Measurements from ENCODE around the gene STIM2. TPM values are rescaled to one million over a fixed set of nuclear protein-coding genes. Genes with fewer than 3 reads are reported as not detected.

Gene STIM2
- total RNA-seq, 1 donor from 2014 or later: 25.8 TPM

DNA sequence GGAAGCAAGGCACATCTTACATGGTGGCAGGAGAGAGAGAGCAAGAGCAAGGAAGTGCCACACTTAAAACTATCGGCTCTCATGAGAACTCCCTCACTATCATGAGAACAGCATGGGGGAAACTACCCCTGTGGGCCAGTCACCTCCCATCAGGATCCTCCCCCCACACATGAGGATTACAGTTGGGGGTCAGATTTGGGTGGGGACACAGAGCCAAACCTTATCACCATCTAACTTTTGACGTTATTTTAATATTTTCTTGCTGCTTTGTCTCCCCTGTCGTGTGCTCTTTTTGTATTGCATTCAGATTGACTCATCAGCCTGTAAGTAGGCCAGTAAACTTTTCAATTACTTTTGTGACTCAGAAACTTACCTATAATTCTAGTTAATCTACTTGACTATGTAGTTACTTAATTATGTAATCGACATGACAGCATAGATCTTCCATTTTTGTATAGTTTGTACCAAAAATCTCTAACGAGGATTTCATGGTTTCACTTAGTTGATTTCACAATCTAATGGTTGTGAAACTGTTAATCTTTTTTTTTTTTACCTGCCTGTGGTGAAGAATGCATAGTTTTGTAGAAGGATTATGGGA, 18.3 kb downstream of the STIM2 start:
- Histone ChIP-seq H3K9me3 (ENCODE audit: low read depth) (no peaks in the 10 kb centered on the region), H4K20me1 (ENCODE audit: low read depth) (no peaks in the 10 kb centered on the region), H3K27me3 (no peaks in the 10 kb centered on the region), H3K36me3 (no peaks in the 10 kb centered on the region), H3K79me2 (ENCODE audit: low read depth) (peaks cover 57% of the 10 kb centered on the region), H3F3A (ENCODE audit: low read depth) (no peaks in the 10 kb centered on the region), H3K4me1 (no peaks in the 10 kb centered on the region), H3K4me3 (no peak overlapping the region), H3K4me2 (no peak overlapping the region), H3K9ac (no peak overlapping the region), H2AFZ (replicated peaks) (no peak overlapping the region), H3K27ac (no peak overlapping the region)
- Mint-ChIP-seq H3K4me1 (no peaks in the 10 kb centered on the region), H3K4me3 (no peak overlapping the region), H3K27ac (no peak overlapping the region), H3K27me3 (ENCODE audit: insufficient read depth, low read depth) (no peaks in the 10 kb centered on the region), H3K36me3 (peaks cover 18% of the 10 kb centered on the region), H3K9me3 (peaks cover 16% of the 10 kb centered on the region)
- DNase-seq (ENCODE audit: low spot score): no peak
- TF ChIP-seq EZH2 (IDR thresholded peaks at IDR 0.05) (no peak), EZH2phosphoT487 (IDR thresholded peaks at IDR 0.05) (no peak)
- TF ChIP-seq, protein P1, sequence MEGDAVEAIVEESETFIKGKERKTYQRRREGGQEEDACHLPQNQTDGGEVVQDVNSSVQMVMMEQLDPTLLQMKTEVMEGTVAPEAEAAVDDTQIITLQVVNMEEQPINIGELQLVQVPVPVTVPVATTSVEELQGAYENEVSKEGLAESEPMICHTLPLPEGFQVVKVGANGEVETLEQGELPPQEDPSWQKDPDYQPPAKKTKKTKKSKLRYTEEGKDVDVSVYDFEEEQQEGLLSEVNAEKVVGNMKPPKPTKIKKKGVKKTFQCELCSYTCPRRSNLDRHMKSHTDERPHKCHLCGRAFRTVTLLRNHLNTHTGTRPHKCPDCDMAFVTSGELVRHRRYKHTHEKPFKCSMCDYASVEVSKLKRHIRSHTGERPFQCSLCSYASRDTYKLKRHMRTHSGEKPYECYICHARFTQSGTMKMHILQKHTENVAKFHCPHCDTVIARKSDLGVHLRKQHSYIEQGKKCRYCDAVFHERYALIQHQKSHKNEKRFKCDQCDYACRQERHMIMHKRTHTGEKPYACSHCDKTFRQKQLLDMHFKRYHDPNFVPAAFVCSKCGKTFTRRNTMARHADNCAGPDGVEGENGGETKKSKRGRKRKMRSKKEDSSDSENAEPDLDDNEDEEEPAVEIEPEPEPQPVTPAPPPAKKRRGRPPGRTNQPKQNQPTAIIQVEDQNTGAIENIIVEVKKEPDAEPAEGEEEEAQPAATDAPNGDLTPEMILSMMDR (IDR thresholded peaks at IDR 0.05): no peak

DNA sequence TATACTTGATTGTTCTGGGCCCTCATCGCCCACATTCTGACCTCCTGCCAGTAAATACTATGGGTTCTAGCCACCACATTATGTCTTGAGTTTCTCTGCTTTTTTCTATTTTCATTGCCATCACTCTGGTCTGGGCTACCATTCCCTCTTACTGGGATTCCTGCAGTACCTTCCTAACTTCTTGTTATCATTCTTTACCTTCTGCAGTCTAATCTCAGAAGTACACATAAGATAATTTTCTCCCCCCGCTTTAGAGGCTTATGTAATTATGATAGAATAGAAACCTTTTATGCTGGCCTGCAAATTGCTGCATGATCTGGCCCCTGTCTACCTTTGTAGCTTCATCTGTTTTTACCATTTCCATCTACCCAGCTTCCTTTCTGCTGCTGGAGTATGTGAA, 19.2 kb downstream of the STIM2 start:
- DNase-seq (ENCODE audit: low spot score): no peak

DNA sequence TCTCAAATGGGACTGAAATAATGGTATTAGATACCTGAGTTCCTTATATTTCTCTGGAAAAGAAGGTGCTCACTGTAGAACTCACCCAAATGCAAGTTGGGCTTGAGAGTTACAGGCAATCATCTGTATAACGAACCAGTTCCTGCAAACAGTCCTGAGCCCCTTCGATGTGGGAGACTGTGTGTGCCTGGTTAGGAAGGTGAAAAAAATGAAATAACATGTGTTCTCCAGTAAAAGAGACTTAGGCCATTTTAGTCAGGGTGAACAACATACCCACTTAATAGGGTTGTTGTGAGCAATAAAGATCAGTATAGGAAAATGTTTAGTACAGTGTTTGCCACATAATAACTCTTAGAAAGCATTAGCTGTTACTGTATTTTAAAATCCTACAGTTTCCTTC, 23.4 kb downstream of the STIM2 start:
- Histone ChIP-seq H3K4me1 (peaks cover 3% of the 10 kb centered on the region), H3K9ac (no peak overlapping the region), H3K36me3 (no peaks in the 10 kb centered on the region), H4K20me1 (ENCODE audit: low read depth) (no peaks in the 10 kb centered on the region), H2AFZ (replicated peaks) (no peak overlapping the region), H3K79me2 (ENCODE audit: low read depth) (peaks cover 63% of the 10 kb centered on the region), H3K9me3 (ENCODE audit: low read depth) (no peaks in the 10 kb centered on the region), H3K4me3 (no peak overlapping the region), H3K27ac (no peak overlapping the region), H3F3A (ENCODE audit: low read depth) (no peaks in the 10 kb centered on the region), H3K4me2 (no peak overlapping the region), H3K27me3 (no peaks in the 10 kb centered on the region)
- Mint-ChIP-seq H3K9me3 (peaks cover 16% of the 10 kb centered on the region), H3K27me3 (ENCODE audit: insufficient read depth, low read depth) (no peaks in the 10 kb centered on the region), H3K4me1 (no peaks in the 10 kb centered on the region), H3K36me3 (peaks cover 14% of the 10 kb centered on the region), H3K27ac (no peak overlapping the region), H3K4me3 (no peak overlapping the region)
- TF ChIP-seq, protein P1 (IDR thresholded peaks at IDR 0.05): no peak
- TF ChIP-seq EZH2 (IDR thresholded peaks at IDR 0.05) (no peak), EZH2phosphoT487 (IDR thresholded peaks at IDR 0.05) (no peak)
- DNase-seq (ENCODE audit: low spot score): no peak

More for the DNA sequence above, 19.2 kb downstream of the STIM2 start:
- Mint-ChIP-seq H3K4me3 (no peak overlapping the region), H3K27ac (no peak overlapping the region), H3K9me3 (peaks cover 16% of the 10 kb centered on the region), H3K27me3 (ENCODE audit: insufficient read depth, low read depth) (no peaks in the 10 kb centered on the region), H3K36me3 (peaks cover 18% of the 10 kb centered on the region), H3K4me1 (no peaks in the 10 kb centered on the region)
- Histone ChIP-seq H4K20me1 (ENCODE audit: low read depth) (no peaks in the 10 kb centered on the region), H3K9ac (no peak overlapping the region), H3K9me3 (ENCODE audit: low read depth) (no peaks in the 10 kb centered on the region), H3K4me3 (no peak overlapping the region), H2AFZ (replicated peaks) (no peak overlapping the region), H3K36me3 (no peaks in the 10 kb centered on the region), H3F3A (ENCODE audit: low read depth) (no peaks in the 10 kb centered on the region), H3K4me2 (no peak overlapping the region), H3K79me2 (ENCODE audit: low read depth) (peaks cover 57% of the 10 kb centered on the region), H3K27me3 (no peaks in the 10 kb centered on the region), H3K27ac (no peak overlapping the region), H3K4me1 (no peaks in the 10 kb centered on the region)
- TF ChIP-seq, protein P1 (IDR thresholded peaks at IDR 0.05): no peak
- TF ChIP-seq EZH2phosphoT487 (IDR thresholded peaks at IDR 0.05): no peak
- TF ChIP-seq EZH2 (IDR thresholded peaks at IDR 0.05): no peak

Data from neural progenitor cell (in vitro differentiated cells).